DOHH2 (cell line): Measurements from ENCODE around the gene CHD5.

Source experiments
- EZH2phosphoT487 ChIP-seq: fragments of 200-600 bp; sonication (generic); IDR thresholded peaks from 2 replicates; pipeline ENCODE4 v1.6.1; 2017; ENCODE audit warnings: borderline replicate concordance, mild to moderate bottlenecking, antibody characterized with exemption, low read length, moderate library complexity, mixed read lengths
- TF ChIP-seq, protein P1 (sequence below): fragments of 200-600 bp; sonication (generic); IDR thresholded peaks from one replicate; pipeline ENCODE4 v1.5.1; 2014; ENCODE audit warnings: antibody characterized with exemption, mild to moderate bottlenecking, low read depth, low read length; ENCODE audit not compliant: poor library complexity, severe bottlenecking

DNA sequence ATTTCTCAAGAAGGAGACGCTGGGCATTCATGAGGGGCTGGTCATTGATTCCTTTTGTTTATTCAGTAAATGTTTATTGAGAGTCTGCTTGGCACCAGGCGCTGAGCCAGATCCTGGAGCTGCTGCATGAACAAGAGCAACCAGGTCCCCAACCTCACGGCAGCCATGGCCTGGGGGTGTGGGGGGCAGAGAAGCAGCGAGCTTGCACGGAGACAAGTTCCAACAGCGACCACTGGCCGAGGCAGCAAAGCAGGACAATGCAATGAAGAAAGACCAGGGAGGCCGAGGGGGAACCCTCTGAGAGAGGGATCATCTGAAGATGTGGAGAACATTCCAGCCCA lies 126.9 kb downstream of the CHD5 start:
- TF ChIP-seq, protein P1, sequence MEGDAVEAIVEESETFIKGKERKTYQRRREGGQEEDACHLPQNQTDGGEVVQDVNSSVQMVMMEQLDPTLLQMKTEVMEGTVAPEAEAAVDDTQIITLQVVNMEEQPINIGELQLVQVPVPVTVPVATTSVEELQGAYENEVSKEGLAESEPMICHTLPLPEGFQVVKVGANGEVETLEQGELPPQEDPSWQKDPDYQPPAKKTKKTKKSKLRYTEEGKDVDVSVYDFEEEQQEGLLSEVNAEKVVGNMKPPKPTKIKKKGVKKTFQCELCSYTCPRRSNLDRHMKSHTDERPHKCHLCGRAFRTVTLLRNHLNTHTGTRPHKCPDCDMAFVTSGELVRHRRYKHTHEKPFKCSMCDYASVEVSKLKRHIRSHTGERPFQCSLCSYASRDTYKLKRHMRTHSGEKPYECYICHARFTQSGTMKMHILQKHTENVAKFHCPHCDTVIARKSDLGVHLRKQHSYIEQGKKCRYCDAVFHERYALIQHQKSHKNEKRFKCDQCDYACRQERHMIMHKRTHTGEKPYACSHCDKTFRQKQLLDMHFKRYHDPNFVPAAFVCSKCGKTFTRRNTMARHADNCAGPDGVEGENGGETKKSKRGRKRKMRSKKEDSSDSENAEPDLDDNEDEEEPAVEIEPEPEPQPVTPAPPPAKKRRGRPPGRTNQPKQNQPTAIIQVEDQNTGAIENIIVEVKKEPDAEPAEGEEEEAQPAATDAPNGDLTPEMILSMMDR, result peak; percentile 40
- no peak for TF ChIP-seq EZH2phosphoT487
